Astrocyte (in vitro differentiated cells and primary cell): ENCODE data around the gene SPO11.

Experiments used
- CTCF ChIP-seq: IDR thresholded peaks from 2 replicates; pipeline ENCODE4 v1.5.1; 2011; ENCODE audit warnings: low read depth, mild to moderate bottlenecking, inconsistent platforms, low read length, moderate library complexity; ENCODE audit not compliant: insufficient read depth
- EZH2 ChIP-seq: IDR thresholded peaks from 2 replicates; pipeline ENCODE4 v1.6.1; 2012; ENCODE audit warnings: mild to moderate bottlenecking, low read length, inconsistent platforms; ENCODE audit not compliant: insufficient read depth

- no peak for TF ChIP-seq CTCF
- TF ChIP-seq EZH2: no peak
These were observed 46.8 kb upstream of the SPO11 start for GRCh38 chr20:57282670-57283361.
